IPS DF 19.7 (cell line): ENCODE data around the gene ARAP3.
"Not testable (repeated sequence)": the region's sequence is repeated elsewhere in the genome, so short reads cannot be mapped to it uniquely, and the experiment has no call there.

Experiments used
- DNase-seq: peaks from one replicate; pipeline ENCODE4 v3.0.0-alpha.2; 2013; ENCODE audit warnings: low read depth, low spot score

ARAP3 gene

DNA sequence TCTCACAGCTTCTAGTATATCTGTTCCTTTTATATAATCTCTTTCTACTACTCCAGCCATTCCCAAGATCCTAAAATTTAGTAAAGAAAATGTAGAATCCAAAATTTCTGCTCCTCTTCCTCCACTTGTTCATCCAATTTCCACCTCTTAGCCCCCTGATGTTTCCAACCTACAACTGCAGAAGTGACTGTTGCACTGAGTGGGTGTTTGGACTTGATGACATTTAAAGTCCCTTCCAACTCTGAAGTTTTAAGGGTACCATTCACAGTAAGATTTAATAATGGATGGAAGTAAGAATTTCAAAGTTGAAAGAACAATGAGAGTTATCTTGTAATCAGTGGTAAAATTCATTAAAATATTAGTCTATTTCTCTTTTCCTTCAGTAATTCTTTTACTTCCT lies 68.7 kb downstream of the ARAP3 start:
- DNase-seq: no peak

DNA sequence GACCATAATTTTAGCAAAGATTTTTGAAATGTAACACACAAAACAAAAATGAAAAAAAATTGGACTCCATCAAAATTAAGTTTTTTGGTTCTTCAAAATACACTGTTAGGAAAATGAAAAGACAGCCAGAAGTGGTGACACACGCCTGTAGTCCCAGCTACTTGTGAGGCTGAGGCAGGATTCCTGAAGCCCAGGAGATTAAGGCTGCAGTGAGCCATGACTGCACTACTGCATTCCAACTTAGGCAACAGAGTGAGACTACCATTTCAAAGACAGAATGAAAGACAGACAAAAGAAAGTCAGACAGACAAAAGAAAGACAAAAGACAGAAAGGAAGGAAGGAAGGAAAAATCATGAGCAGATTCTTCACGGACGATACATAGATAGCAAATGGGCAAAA lies 70.7 kb downstream of the ARAP3 start:
- DNase-seq: no peak

DNA sequence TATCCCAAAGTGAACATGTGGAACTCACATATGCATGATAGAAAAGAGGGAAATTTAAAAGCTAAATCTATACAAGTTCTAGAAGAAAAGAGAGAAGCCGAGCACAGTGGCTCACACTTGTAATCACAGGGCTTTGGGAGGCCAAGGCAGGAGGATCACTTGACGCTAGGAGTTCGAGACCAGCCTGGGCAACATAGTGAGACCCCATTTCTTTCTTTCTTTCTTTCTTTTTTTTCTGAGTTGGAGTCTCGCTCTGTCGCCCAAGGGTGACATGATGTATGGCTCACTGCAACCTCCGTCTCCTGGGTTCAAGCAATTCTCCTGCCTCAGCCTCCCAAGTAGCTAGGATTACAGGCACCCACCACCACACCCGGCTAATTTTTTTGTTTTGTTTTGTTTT lies 72.1 kb downstream of the ARAP3 start:
- DNase-seq: not testable (repeated sequence)

DNA sequence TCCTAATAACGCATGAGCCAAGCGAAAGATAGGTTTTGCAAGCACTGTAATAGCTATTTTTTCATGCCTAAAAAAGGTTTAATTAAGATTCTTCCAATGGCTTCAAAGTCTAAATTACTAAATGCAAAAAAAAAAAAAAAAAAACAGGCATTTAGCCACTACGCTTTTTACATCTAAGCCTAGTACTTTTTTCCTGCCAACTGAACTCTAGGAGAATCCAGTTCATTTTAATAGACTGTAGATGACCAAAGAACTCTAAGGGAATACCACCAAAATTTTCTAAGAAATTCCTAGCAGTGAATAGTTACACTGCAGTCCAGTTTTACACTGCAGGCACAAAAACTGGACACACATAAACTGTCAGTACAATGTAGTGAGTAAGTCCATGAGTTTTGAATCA lies 73.0 kb downstream of the ARAP3 start:
- no peak for DNase-seq

DNA sequence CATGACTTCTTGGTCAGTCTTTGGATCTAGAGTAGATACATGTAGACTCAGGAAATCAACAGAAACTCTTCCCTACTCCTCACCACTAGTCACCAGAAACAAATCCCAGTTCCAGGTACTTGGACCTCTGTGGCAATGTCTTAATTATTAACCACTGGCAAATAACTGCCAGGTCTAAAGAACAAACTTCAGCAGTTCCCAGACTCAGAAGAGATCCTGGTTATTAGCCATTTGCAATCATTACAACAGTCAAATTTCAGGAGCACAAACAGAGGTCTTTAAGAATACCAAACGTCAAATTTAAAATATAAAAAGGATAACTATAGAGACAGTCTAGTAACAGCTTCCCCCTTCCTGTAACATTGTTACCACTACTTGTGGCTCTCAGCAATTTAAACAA lies 73.5 kb downstream of the ARAP3 start:
- DNase-seq: no peak

DNA sequence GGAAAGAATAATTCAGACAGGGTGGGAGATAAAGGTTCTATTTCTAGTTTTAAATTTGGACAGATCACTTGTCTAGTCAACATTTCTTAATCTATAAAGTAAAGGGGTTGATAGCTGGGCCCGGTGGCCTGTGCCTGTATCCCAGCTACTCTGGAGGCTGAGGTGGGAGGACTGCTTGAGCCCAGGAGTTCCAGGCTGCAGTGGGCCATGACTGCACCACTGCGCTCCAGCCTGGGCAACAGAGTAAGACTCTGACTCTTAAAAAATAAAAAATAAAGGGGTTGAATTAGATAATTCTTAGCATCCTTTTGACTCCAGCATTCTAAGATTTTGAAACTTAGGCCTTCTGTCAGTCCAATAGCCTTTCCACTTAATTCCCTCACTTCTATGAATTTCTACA lies 74.0 kb downstream of the ARAP3 start:
- no peak for DNase-seq

DNA sequence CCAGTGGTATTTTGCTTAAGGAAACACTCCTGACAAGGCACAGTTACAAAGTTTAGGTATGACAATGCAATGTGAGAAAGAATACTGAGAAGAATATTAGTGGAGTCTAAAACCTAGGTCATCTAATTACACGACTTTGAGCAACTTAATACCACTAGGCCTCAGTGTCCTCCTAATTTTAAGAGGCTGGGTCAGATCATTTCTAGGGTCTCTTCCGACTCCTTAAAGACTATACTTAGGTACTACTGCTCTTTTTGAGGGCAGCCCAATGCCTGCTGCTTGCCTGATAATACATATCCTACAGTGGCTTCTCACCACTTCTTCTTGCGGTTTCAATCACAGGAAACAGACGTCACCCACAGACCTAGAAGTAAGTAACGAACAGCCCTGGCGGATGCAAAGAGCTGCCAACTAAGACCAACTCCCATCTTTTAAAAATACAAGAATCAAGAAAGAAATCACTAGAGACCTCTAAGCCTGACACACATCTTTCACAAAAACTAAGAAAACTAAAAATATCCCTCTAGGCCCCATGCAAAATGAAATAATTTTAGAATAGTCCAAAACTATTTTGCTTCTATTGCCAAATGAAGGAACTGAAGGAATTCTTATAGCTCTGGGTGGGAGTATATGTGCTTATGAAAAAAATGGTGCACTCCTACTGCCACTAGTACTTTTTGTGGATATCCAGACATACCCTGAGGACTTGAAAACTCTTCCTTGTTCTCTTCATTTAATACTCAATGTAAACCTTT lies 76.3 kb downstream of the ARAP3 start:
- DNase-seq: no peak

DNA sequence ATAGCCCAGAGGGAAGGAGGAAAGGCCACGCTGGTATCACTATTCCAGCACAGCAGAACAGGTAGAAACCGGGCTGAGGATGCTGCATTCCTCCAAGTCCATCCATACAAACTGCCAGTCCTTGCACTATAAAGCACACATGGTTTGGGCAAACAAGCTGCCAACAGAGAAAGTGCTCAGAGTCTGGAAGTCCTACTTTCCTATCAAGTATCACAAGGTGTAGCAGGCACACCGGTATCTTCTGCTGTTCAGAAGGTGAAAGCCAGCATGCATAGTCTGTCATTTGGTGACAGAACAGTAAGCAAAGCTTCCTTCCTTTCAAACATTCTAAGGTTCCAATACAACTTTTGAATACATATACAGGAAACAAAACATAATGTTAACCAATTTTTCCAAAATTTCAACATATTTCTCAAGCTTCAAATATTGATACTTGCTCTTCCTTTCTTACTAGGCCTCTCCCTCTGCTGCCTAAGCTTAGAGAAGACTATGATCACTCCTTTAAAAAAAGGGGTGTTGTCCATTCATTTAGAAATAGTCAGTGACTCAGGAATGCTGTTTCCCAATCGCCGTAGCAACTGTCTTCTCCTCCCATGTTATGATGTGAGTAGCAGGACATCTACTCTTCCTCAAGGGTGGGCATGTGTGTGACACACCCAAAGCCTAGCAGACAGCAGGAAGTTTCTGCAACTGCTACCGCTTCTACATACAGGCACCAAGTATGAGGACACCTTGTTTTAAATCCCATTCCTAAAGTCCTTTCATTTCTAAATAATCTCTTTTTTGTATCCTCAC lies 77.9 kb downstream of the ARAP3 start:
- no peak for DNase-seq
